K562 (cell line): ENCODE results near the gene HOMEZ. TPM values are rescaled to one million over a fixed set of nuclear protein-coding genes. Genes with fewer than 3 reads are reported as not detected.

ENCODE experiments used
- AFF4 ChIP-seq: sonication (generic); formaldehyde crosslinking; IDR thresholded peaks from 2 replicates; pipeline ENCODE4 v1.8.0; 2023; ENCODE audit warnings: mild to moderate bottlenecking, missing genetic modification reagents
- BHLHE40 ChIP-seq: IDR thresholded peaks from 2 replicates; pipeline ENCODE4 v1.6.1; 2011; ENCODE audit warnings: low read length, improper control_type of control experiment
- CHD4 ChIP-seq: fragments of 200-600 bp; sonication (generic); IDR thresholded peaks from 3 replicates; pipeline ENCODE4 v1.6.1; 2012; ENCODE audit warnings: low read depth, mild to moderate bottlenecking, mixed read lengths, low read length, inconsistent platforms; ENCODE audit not compliant: insufficient read depth, insufficient replicate concordance, poor library complexity, severe bottlenecking
- CLOCK ChIP-seq: fragments of 250-450 bp; sonication (Bioruptor Pico); IDR thresholded peaks from 2 replicates; pipeline ENCODE4 v1.4.0; 2020; ENCODE audit warnings: mild to moderate bottlenecking, moderate library complexity, borderline replicate concordance
- ESRRA ChIP-seq: fragments of 450-650 bp; IDR thresholded peaks from 2 replicates; pipeline ENCODE4 v1.6.1; 2014; ENCODE audit warnings: low read depth, mild to moderate bottlenecking, moderate library complexity, borderline replicate concordance
- HNRNPLL ChIP-seq: fragments of 200-400 bp; formaldehyde crosslinking; IDR thresholded peaks from 2 replicates; pipeline ENCODE4 v1.6.1; 2017; ENCODE audit warnings: low read length, low read depth, mild to moderate bottlenecking; ENCODE audit not compliant: poor library complexity, severe bottlenecking
- MTA1 ChIP-seq: fragments of 450-650 bp; IDR thresholded peaks from 2 replicates; pipeline ENCODE4 v1.6.1; 2017; ENCODE audit warnings: borderline replicate concordance
- MYC ChIP-seq, 2 experiments: fragments of 250-450 bp in 1 of 2; sonication (Bioruptor Pico) in 1 of 2; IDR thresholded peaks; 2 replicates each; pipeline versions ENCODE4 v1.5.1 to v1.6.1; 2012 to 2021; ENCODE audit warnings: low read depth in 2 of 2, borderline replicate concordance in 1 of 2, improper control_type of control experiment in 1 of 2, low read length in 1 of 2, mild to moderate bottlenecking in 1 of 2, moderate library complexity in 1 of 2
- RCOR1 ChIP-seq, 2 experiments: IDR thresholded peaks; 2 replicates each; pipeline ENCODE4 v1.6.1; 2012; ENCODE audit warnings: low read depth in 2 of 2, low read length in 2 of 2, borderline replicate concordance in 1 of 2, improper control_type of control experiment in 1 of 2
- SAP30 ChIP-seq: fragments of 200-600 bp; sonication (generic); IDR thresholded peaks from 2 replicates; pipeline ENCODE4 v1.6.1; 2012; ENCODE audit warnings: borderline replicate concordance, low read depth, mild to moderate bottlenecking, moderate library complexity, low read length, control low read depth, inconsistent platforms; ENCODE audit not compliant: insufficient read depth, poor library complexity, severe bottlenecking
- SIRT6 ChIP-seq: IDR thresholded peaks from one replicate; pipeline ENCODE4 v1.6.1; 2012; ENCODE audit warnings: low read depth, mild to moderate bottlenecking, control low read depth, inconsistent platforms, low read length, moderate library complexity
- SMARCB1 ChIP-seq: IDR thresholded peaks from 2 replicates; pipeline ENCODE4 v1.6.1; 2011; ENCODE audit warnings: improper control_type of control experiment, low read depth; ENCODE audit not compliant: insufficient read length
- U2AF1 ChIP-seq: fragments of 200-400 bp; formaldehyde crosslinking; optimal IDR thresholded peaks from 2 replicates; pipeline ENCODE3; 2017; ENCODE audit warnings: mild to moderate bottlenecking, low read depth, low read length, moderate library complexity
- YY1 ChIP-seq, 3 experiments: IDR thresholded peaks; 2 replicates each; pipeline ENCODE4 v1.6.1; 2011; ENCODE audit warnings: low read length in 2 of 3, mild to moderate bottlenecking in 2 of 3, moderate library complexity in 2 of 3, borderline replicate concordance in 1 of 3, control low read depth in 1 of 3, low read depth in 1 of 3; ENCODE audit not compliant: insufficient read depth in 3 of 3, insufficient replicate concordance in 2 of 3, control insufficient read depth in 1 of 3, insufficient read length in 1 of 3; ENCODE audit errors: extremely low read depth in 1 of 3
- ZEB2 ChIP-seq: fragments of 450-650 bp; IDR thresholded peaks from 2 replicates; pipeline ENCODE4 v1.6.1; 2016
- ZFP1 ChIP-seq: fragments of 450-650 bp; formaldehyde crosslinking; IDR thresholded peaks from 2 replicates; pipeline ENCODE4 v1.4.0; 2020; ENCODE audit warnings: mild to moderate bottlenecking, mixed read lengths
- ZNF217 ChIP-seq: sonication (generic); formaldehyde crosslinking; IDR thresholded peaks from 2 replicates; pipeline ENCODE4 v1.8.0; 2022; ENCODE audit warnings: mild to moderate bottlenecking, missing genetic modification reagents
- ZNF263 ChIP-seq: sonication (generic); formaldehyde crosslinking; IDR thresholded peaks from 2 replicates; pipeline ENCODE4 v1.8.0; 2022; ENCODE audit warnings: mild to moderate bottlenecking, missing genetic modification reagents, borderline replicate concordance
- ZNF668 ChIP-seq: fragments of 250-450 bp; sonication (Bioruptor Pico); IDR thresholded peaks from 2 replicates; pipeline ENCODE4 v1.8.0; 2022; ENCODE audit warnings: mild to moderate bottlenecking, inconsistent platforms
- polyA plus RNA-seq, 8 experiments: library from polyadenylated mRNA; depleted of rRNA in 4 of 8; stranded (reverse) in 5 of 8; unstranded in 3 of 8; fragments of >200 nt; fragmentation: Nextera tagmentation in 2 of 8; fragmentation: Illumina TruSeq in 1 of 8; extraction: Ambion mirVana in 2 of 8; extraction: Trizol in 1 of 8; gene quantifications; 2 replicates each; pipeline versions ENCODE4 v1.2.1 to v1.2.3, GENCODE V29; 2011 to 2014; ENCODE audit warnings: inconsistent platforms in 1 of 8, missing spikeins in 1 of 8
- total RNA-seq, 7 experiments: library from RNA; depleted of rRNA in 6 of 7; stranded (reverse); fragments of >200 nt in 6 of 7; fragmentation: Illumina TruSeq in 2 of 7; extraction: Trizol in 2 of 7; gene quantifications; 2 replicates each; pipeline versions ENCODE4 v1.2.1 to v1.2.3, GENCODE V29; 2011 to 2021; ENCODE audit warnings: low replicate concordance in 1 of 7

Gene HOMEZ
- total and polyA plus RNA-seq, 9 of the 15 experiments (the other 6 are each of a cell fraction or from before 2014, with no cell fraction given): 3.0 to 30.2 (median 16.9) TPM

GRCh38 chr14:23306412-23307145, 20.6 kb upstream of the HOMEZ start, which contains the start of gene BCL2L2 (continued):
- TF ChIP-seq MYC (IDR thresholded peaks at IDR 0.05; ENCODE audit: low read depth, low read length) (peak; percentile 62; the same call in 1 of the 2 replicates), MYC (CRISPR knock-in tag; IDR thresholded peaks at IDR 0.05; ENCODE audit: borderline replicate concordance, low read depth) (no peak), U2AF1 (no peak), ESRRA (no peak; the same call in 1 of the 2 replicates), HNRNPLL (peak; percentile 25), ZFP1 (CRISPR knock-in tag) (no peak), CHD4 (no peak), AFF4 (CRISPR knock-in tag) (0 out of 2 replicates have a peak, but pooled peaks have one; percentile 46), SIRT6 (no peak), CLOCK (CRISPR knock-in tag) (no peak), YY1 (IDR thresholded peaks at IDR 0.05; ENCODE audit: borderline replicate concordance in 1 of 3, control insufficient read depth in 1 of 3, extremely low read depth in 1 of 3, insufficient read depth in 3 of 3, insufficient read length in 1 of 3, insufficient replicate concordance in 2 of 3, low read depth in 1 of 3, low read length in 2 of 3) (peak in 2 of 3 experiments; percentile 41 to 75), SMARCB1 (no peak), ZEB2 (no peak), BHLHE40 (0 out of 2 replicates have a peak, but pooled peaks have one; percentile 20), ZNF263 (CRISPR knock-in tag) (peak; percentile 61; the same call in 1 of the 2 replicates), ZNF668 (no peak), MTA1 (peak; percentile 100), RCOR1 (IDR thresholded peaks at IDR 0.05; ENCODE audit: borderline replicate concordance in 1 of 2, low read depth in 2 of 2, low read length in 2 of 2) (peak; percentile 59 to 72), ZNF217 (CRISPR knock-in tag) (no peak), SAP30 (peak; percentile 28)
